ENCODE results near the gene SVOPL. TPM values are rescaled to one million over a fixed set of nuclear protein-coding genes. Genes with fewer than 3 reads are reported as not detected.

SVOPL gene
- total RNA-seq, 1 experiment from 2014 or later, result 0.78 TPM

- TF ChIP-seq, protein P1, sequence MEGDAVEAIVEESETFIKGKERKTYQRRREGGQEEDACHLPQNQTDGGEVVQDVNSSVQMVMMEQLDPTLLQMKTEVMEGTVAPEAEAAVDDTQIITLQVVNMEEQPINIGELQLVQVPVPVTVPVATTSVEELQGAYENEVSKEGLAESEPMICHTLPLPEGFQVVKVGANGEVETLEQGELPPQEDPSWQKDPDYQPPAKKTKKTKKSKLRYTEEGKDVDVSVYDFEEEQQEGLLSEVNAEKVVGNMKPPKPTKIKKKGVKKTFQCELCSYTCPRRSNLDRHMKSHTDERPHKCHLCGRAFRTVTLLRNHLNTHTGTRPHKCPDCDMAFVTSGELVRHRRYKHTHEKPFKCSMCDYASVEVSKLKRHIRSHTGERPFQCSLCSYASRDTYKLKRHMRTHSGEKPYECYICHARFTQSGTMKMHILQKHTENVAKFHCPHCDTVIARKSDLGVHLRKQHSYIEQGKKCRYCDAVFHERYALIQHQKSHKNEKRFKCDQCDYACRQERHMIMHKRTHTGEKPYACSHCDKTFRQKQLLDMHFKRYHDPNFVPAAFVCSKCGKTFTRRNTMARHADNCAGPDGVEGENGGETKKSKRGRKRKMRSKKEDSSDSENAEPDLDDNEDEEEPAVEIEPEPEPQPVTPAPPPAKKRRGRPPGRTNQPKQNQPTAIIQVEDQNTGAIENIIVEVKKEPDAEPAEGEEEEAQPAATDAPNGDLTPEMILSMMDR (IDR thresholded peaks at IDR 0.05; ENCODE audit: unreplicated experiment), result no peak
- H3K36me3 Mint-ChIP-seq (ENCODE audit: insufficient read depth, unreplicated experiment), result no peaks in the 10 kb centered on the region
- CTCF ChIA-PET, result no interaction called here
- no TSS peak for BruUV-seq (replicated peaks)
- H3K9me3 Mint-ChIP-seq (ENCODE audit: low read depth, unreplicated experiment), result no peaks in the 10 kb centered on the region
- H3K4me1 Mint-ChIP-seq (ENCODE audit: low read depth, unreplicated experiment), result peaks cover 8% of the 10 kb centered on the region
- H3K27ac Mint-ChIP-seq (ENCODE audit: unreplicated experiment), result no peak overlapping the region
- intact Hi-C loops (cut with micrococcal nuclease; ENCODE audit: unreplicated experiment), result no loop called here
- no peaks in the 10 kb centered on the region for H3K27me3 Mint-ChIP-seq (ENCODE audit: unreplicated experiment)
- H3K4me3 Mint-ChIP-seq (ENCODE audit: low read depth, unreplicated experiment), result no peak overlapping the region
- DNase-seq, result no peak
These were observed 82.7 kb downstream of the SVOPL start for GRCh38 chr7:138618506-138618905.

GRCh38 chr7:138616085-138616484 lies 85.1 kb downstream of the SVOPL start:
- H3K27ac Mint-ChIP-seq (ENCODE audit: unreplicated experiment), result no peak overlapping the region
- CTCF ChIA-PET, result interaction anchor here (0.6 kb wide), 1 partner anchor 401 kb away, joined by 3 read pairs; no protein-coding TSS in a partner anchor
- H3K4me3 Mint-ChIP-seq (ENCODE audit: low read depth, unreplicated experiment), result no peak overlapping the region
- DNase-seq, result no peak
- no TSS peak for BruUV-seq (replicated peaks)
- H3K36me3 Mint-ChIP-seq (ENCODE audit: insufficient read depth, unreplicated experiment), result no peaks in the 10 kb centered on the region
- no peaks in the 10 kb centered on the region for H3K9me3 Mint-ChIP-seq (ENCODE audit: low read depth, unreplicated experiment)
- TF ChIP-seq, protein P1 (IDR thresholded peaks at IDR 0.05; ENCODE audit: unreplicated experiment), result no peak
- H3K4me1 Mint-ChIP-seq (ENCODE audit: low read depth, unreplicated experiment), result peaks cover 8% of the 10 kb centered on the region
- no peaks in the 10 kb centered on the region for H3K27me3 Mint-ChIP-seq (ENCODE audit: unreplicated experiment)
- intact Hi-C loops (cut with micrococcal nuclease; ENCODE audit: unreplicated experiment), result no loop called here

DNA sequence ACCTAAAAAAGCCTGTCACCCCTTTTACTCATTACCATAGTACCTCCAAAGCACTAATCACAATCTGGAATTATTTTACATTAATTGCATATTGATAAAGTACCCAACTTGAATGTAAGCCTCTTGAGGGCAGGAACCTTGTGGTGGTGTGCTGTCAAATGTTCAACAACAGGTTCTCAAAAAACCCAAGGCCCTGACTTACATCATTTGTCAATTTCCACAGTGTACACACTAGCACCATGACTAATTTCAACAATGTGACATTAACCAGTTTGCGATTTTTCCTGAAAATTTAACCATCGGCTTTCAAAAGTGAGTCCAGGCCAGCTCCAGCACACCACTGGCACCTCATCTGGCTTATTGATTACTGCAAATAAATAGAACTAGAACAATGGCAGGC lies 87.5 kb downstream of the SVOPL start:
- no TSS peak for BruUV-seq (replicated peaks)
- Mint-ChIP-seq H3K4me3 (ENCODE audit: low read depth, unreplicated experiment) (no peak overlapping the region), H3K27me3 (ENCODE audit: unreplicated experiment) (no peaks in the 10 kb centered on the region), H3K36me3 (ENCODE audit: insufficient read depth, unreplicated experiment) (no peaks in the 10 kb centered on the region), H3K9me3 (ENCODE audit: low read depth, unreplicated experiment) (no peaks in the 10 kb centered on the region), H3K4me1 (ENCODE audit: low read depth, unreplicated experiment) (peaks cover 6% of the 10 kb centered on the region), H3K27ac (ENCODE audit: unreplicated experiment) (no peak overlapping the region)
- intact Hi-C loops (cut with micrococcal nuclease; ENCODE audit: unreplicated experiment), result no loop called here
- no peak for DNase-seq
- CTCF ChIA-PET, result no interaction called here
- TF ChIP-seq, protein P1 (IDR thresholded peaks at IDR 0.05; ENCODE audit: unreplicated experiment), result no peak

GRCh38 chr7:138610671-138611170 lies 90.4 kb downstream of the SVOPL start:
- TF ChIP-seq, protein P1 (IDR thresholded peaks at IDR 0.05; ENCODE audit: unreplicated experiment), result no peak
- DNase-seq, result no peak
- Mint-ChIP-seq H3K4me1 (ENCODE audit: low read depth, unreplicated experiment) (peaks cover 19% of the 10 kb centered on the region), H3K4me3 (ENCODE audit: low read depth, unreplicated experiment) (no peak overlapping the region), H3K9me3 (ENCODE audit: low read depth, unreplicated experiment) (peaks cover 2% of the 10 kb centered on the region), H3K36me3 (ENCODE audit: insufficient read depth, unreplicated experiment) (no peaks in the 10 kb centered on the region), H3K27me3 (ENCODE audit: unreplicated experiment) (no peaks in the 10 kb centered on the region), H3K27ac (ENCODE audit: unreplicated experiment) (no peak overlapping the region)
- no TSS peak for BruUV-seq (replicated peaks)
- CTCF ChIA-PET, result interaction anchor here (1.0 kb wide), 1 partner anchor 10 kb away, joined by 4 read pairs; no protein-coding TSS in a partner anchor
- intact Hi-C loops (cut with micrococcal nuclease; ENCODE audit: unreplicated experiment), result no loop called here

Data from Calu3 (cell line).